CD4-positive, alpha-beta T cell (primary cell): Measurements from ENCODE around the gene SCN4A. TPM values are rescaled to one million over a fixed set of nuclear protein-coding genes. Genes with fewer than 3 reads are reported as not detected.
"Not testable (repeated sequence)": the region's sequence is repeated elsewhere in the genome, so short reads cannot be mapped to it uniquely, and the experiment has no call there.

Source experiments
- ATAC-seq: fragments of 200-7000 bp; cut with Tn5 transposase; one replicate; pipeline ENCODE4 v1.10.0; 2022; ENCODE audit warnings: mild to moderate bottlenecking; ENCODE audit not compliant: poor library complexity
- CTCF ChIA-PET: fragments of 350-600 bp; sonication (Branson Sonifier 250); formaldehyde crosslinking; loops from one replicate; lab custom pipeline; 2021; ENCODE audit warnings: antibody characterized with exemption, inconsistent platforms; lab: Charles Lee
- POLR2A ChIA-PET: fragments of 350-600 bp; sonication (Branson Sonifier 250); formaldehyde crosslinking; loops from one replicate; lab custom pipeline; 2021; ENCODE audit warnings: antibody characterized with exemption, inconsistent platforms; lab: Charles Lee
- DNase-seq, 14 experiments: peaks; one replicate each; pipeline ENCODE4 v3.0.0-alpha.2; 2013 to 2020; ENCODE audit warnings: mixed read lengths in 2 of 14
- H3K27ac ChIP-seq, 2 donors: one replicate each; pipeline versions ENCODE4 v1.5.1 to v1.7.0; 2013; ENCODE audit warnings: low read length in 2 of 2, low read depth in 1 of 2, mild to moderate bottlenecking in 1 of 2
- H3K27me3 ChIP-seq, 2 experiments: 1 replicate in 1 of 2; 2 replicates in 1 of 2; pipeline versions ENCODE4 v1.6.1 to v1.7.0; 2013; ENCODE audit warnings: low read length in 2 of 2, control low read depth in 1 of 2, mild to moderate bottlenecking in 1 of 2, moderate library complexity in 1 of 2; ENCODE audit not compliant: insufficient read depth in 2 of 2, control insufficient read depth in 1 of 2
- H3K36me3 ChIP-seq: one replicate; pipeline ENCODE4 v1.6.1; 2013; ENCODE audit warnings: low read length, control low read depth; ENCODE audit not compliant: insufficient read depth
- H3K4me1 ChIP-seq: one replicate; pipeline ENCODE4 v1.6.1; 2013; ENCODE audit warnings: low read length, control low read depth; ENCODE audit not compliant: insufficient read depth
- H3K4me3 ChIP-seq: one replicate; pipeline ENCODE4 v1.5.1; 2013; ENCODE audit warnings: mild to moderate bottlenecking, low read length, moderate library complexity
- H3K9me3 ChIP-seq, 2 experiments: 1 replicate in 1 of 2; 2 replicates in 1 of 2; pipeline versions ENCODE4 v1.6.1 to v1.7.0; 2013; ENCODE audit warnings: low read length in 2 of 2, mild to moderate bottlenecking in 2 of 2, control low read depth in 1 of 2, moderate library complexity in 1 of 2; ENCODE audit not compliant: control insufficient read depth in 1 of 2, insufficient read depth in 1 of 2
- H3K27ac Mint-ChIP-seq: one replicate; pipeline ENCODE4 v1.8.0; 2020; ENCODE audit warnings: mixed read lengths
- H3K27me3 Mint-ChIP-seq: one replicate; pipeline ENCODE4 v1.8.0; 2021; ENCODE audit warnings: mixed read lengths
- H3K36me3 Mint-ChIP-seq: one replicate; pipeline ENCODE4 v1.8.0; 2021; ENCODE audit warnings: low read depth, mixed read lengths
- H3K4me1 Mint-ChIP-seq: one replicate; pipeline ENCODE4 v1.8.0; 2021; ENCODE audit warnings: low read depth, mixed read lengths
- H3K4me3 Mint-ChIP-seq: one replicate; pipeline ENCODE4 v1.8.0; 2020; ENCODE audit warnings: mild to moderate bottlenecking, mixed read lengths
- H3K9me3 Mint-ChIP-seq: one replicate; pipeline ENCODE4 v1.8.0; 2020; ENCODE audit warnings: mixed read lengths
- intact Hi-C, 2 experiments: fragments of 100-400 bp; cut with DNase I in 1 of 2; cut with micrococcal nuclease in 1 of 2; formaldehyde crosslinking; loops; one replicate each; pipeline versions ENCODE4 v1.15.1 to v1.9.0; 2023 to 2025; cut with DNase I, micrococcal nuclease
- total RNA-seq, 174 experiments: library from RNA in 2 of 174; stranded (reverse) in 2 of 174; gene quantifications; one replicate each; pipeline ENCODE4 v1.2.3 and lab custom pipeline; 2021 to 2026
- TF ChIP-seq, protein P1 (sequence below): fragments of 200-600 bp; IDR thresholded peaks from one replicate; pipeline ENCODE4 v1.8.0; 2022; ENCODE audit warnings: antibody characterized with exemption, mild to moderate bottlenecking

The SCN4A gene
- total RNA-seq, 2 experiments from 2014 or later: 0.03 TPM; not detected in 1

DNA sequence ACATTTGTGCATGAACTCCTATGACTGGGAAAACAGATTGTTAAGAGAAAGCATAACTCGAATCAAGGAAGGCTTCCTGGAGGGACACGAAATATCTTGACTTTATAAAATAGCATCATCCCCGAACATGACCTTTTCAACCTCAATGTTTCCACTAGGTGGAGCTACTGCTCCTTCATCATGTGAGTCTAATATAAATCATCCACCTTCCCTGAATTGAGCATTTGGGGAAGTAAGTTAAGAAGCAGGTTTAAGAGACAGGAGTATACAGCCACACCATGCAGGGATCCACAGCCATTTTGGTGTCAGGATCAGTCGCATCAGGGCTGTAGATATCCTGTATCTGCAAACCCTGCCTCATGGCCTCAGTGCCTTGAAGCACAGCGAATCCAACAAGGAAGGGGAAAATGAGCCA lies 68.9 kb downstream of the SCN4A start:
- H3K27me3 Mint-ChIP-seq, H3K36me3 ChIP-seq, intact Hi-C loops, POLR2A ChIA-PET, H3K9me3 ChIP-seq, H3K4me3 Mint-ChIP-seq, H3K9me3 Mint-ChIP-seq, H3K4me3 ChIP-seq, H3K4me1 ChIP-seq, H3K4me1 Mint-ChIP-seq, H3K27ac ChIP-seq, H3K27ac Mint-ChIP-seq, H3K27me3 ChIP-seq, H3K36me3 Mint-ChIP-seq: not testable (repeated sequence)
- ATAC-seq (peak; percentile 80), DNase-seq (peak in 2 of 14 experiments; percentile 48 to 61)
- CTCF ChIA-PET: interaction anchor here (0.8 to 1.4 kb wide), 6 partner anchors 9 to 379 kb away, joined by 3 to 6 read pairs (median 4); no protein-coding TSS in a partner anchor
- TF ChIP-seq, protein P1, sequence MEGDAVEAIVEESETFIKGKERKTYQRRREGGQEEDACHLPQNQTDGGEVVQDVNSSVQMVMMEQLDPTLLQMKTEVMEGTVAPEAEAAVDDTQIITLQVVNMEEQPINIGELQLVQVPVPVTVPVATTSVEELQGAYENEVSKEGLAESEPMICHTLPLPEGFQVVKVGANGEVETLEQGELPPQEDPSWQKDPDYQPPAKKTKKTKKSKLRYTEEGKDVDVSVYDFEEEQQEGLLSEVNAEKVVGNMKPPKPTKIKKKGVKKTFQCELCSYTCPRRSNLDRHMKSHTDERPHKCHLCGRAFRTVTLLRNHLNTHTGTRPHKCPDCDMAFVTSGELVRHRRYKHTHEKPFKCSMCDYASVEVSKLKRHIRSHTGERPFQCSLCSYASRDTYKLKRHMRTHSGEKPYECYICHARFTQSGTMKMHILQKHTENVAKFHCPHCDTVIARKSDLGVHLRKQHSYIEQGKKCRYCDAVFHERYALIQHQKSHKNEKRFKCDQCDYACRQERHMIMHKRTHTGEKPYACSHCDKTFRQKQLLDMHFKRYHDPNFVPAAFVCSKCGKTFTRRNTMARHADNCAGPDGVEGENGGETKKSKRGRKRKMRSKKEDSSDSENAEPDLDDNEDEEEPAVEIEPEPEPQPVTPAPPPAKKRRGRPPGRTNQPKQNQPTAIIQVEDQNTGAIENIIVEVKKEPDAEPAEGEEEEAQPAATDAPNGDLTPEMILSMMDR: peak; percentile 64

DNA sequence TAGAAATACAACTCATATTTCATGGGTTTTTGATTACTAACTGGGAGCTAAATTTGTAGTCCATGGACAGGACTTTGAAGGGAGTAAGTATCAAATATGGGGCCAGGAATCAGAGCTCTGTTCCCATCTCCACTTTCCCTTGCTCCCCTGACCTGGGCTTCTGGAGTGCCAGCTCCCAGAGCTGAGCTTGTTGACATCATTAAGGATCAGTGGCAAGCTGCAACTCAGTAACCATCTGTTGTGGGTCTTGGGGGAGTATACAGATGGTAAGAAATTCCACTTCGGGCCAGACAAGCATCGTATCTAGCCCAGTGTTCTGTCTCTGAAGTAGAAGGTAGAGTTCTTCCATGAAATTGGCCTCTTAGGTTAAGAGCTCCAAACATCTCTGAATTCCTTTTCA lies 70.7 kb downstream of the SCN4A start:
- CTCF ChIA-PET: interaction anchor here (1.2 to 1.6 kb wide), 2 partner anchors 17 to 19 kb away, joined by 3 to 4 read pairs; no protein-coding TSS in a partner anchor
- H3K4me3 Mint-ChIP-seq, H3K27ac ChIP-seq, H3K9me3 ChIP-seq, intact Hi-C loops, H3K36me3 Mint-ChIP-seq, H3K36me3 ChIP-seq, DNase-seq, H3K4me1 ChIP-seq, H3K9me3 Mint-ChIP-seq, H3K27me3 Mint-ChIP-seq, H3K4me3 ChIP-seq, ATAC-seq, POLR2A ChIA-PET, H3K27me3 ChIP-seq, H3K4me1 Mint-ChIP-seq, H3K27ac Mint-ChIP-seq: not testable (repeated sequence)

DNA sequence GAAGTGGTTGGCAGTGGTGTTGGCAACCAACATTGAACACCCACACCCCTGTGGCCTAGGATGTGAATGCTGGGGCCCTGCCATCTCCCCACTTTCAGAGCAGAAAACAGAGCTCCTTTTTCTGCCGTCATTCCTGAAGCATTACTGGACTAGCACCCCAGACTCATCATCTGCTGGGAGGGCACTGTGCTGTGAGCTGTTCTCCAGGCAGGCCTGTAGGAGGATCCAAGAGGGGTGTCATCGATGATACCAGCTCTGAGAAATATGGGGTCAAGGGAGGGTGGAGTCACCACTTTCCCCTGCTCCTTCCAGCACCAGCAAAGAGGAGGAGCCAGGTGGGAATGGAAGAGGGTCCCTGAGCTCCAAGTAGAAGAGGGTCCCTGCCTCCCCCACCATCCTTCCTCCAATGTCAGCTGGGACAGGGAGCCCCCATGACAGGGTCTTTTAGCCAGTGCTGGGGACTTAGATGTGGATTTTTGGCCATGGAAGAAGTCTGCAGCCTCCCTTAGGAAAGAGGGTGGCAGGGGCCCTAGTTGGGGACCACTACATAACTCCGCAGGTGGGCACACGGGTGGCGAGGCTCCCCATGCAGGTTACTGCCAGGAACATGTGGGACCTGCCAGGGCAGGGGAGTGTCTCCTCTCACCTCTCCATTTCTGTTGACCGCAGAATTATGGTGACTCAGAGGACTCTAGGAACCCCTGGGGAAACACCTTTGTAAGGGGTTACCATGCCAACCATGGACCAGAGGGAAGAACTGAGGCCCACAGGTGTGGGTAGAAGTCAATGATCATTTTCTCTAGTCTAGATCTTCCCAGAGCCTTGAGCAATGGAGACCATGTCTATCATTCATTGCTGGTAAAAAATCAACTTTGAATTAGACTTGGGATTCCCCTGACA lies 73.6 kb downstream of the SCN4A start:
- H3K36me3 Mint-ChIP-seq, H3K9me3 Mint-ChIP-seq, intact Hi-C loops, H3K27me3 ChIP-seq, H3K36me3 ChIP-seq, POLR2A ChIA-PET, H3K4me1 Mint-ChIP-seq, H3K4me3 ChIP-seq, H3K27ac ChIP-seq, H3K4me1 ChIP-seq, H3K27me3 Mint-ChIP-seq, H3K4me3 Mint-ChIP-seq, H3K9me3 ChIP-seq, CTCF ChIA-PET, H3K27ac Mint-ChIP-seq: not testable (repeated sequence)
- DNase-seq (peak in 6 of 14 experiments; percentile 2 to 75 (median 24)), ATAC-seq (peak; percentile 43)

DNA sequence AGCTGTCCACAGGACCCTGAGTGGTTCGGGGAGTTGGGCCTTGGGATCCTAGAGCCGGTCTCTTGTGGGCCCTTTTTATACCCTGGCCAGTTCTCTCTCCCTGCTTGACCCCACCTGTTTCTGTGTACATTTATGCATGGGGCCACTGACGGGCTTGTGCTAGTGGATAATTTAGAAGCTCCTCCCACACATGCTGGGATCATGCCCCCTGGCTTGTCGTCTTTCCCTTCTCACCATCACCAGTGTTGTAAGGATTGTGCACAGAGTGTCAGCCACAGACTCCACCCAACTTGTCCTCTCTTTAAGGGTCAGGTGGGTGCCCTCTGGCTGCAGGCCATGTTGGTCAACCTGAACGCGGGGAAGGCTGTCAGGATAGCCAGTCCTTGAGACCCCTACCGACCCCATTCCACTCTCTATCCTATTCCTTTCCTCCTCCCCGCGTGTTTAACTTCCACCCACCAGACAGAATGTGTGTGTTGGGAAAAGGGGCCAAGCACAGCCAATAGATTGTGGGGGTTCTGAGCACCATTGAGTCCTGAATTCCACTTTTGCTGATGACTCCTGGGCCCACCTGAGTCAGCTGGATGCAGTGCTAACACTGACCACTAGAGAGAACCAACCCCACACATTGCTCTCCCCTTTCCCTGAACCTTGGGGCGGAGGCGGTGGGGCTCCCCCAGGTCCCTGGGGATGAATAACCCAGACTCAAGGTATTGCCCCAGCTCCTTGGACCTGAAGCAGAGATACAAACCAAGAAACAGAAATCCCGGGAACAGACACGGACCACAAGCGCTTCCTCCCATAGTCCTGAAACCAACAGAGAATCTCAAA lies 76.0 kb downstream of the SCN4A start, which contains the start of gene CSH1:
Gene CSH1 (minus strand): TSS at position 51 of the 831 bp plus-strand sequence. CDS start 63 bp downstream, outside the sequence.
- H3K9me3 Mint-ChIP-seq, H3K9me3 ChIP-seq, H3K27me3 ChIP-seq, CTCF ChIA-PET, H3K4me3 Mint-ChIP-seq, H3K27me3 Mint-ChIP-seq, H3K4me1 Mint-ChIP-seq, DNase-seq, H3K27ac ChIP-seq, H3K4me3 ChIP-seq, H3K27ac Mint-ChIP-seq, ATAC-seq, H3K36me3 ChIP-seq, POLR2A ChIA-PET, H3K4me1 ChIP-seq, intact Hi-C loops, H3K36me3 Mint-ChIP-seq: not testable (repeated sequence)

DNA sequence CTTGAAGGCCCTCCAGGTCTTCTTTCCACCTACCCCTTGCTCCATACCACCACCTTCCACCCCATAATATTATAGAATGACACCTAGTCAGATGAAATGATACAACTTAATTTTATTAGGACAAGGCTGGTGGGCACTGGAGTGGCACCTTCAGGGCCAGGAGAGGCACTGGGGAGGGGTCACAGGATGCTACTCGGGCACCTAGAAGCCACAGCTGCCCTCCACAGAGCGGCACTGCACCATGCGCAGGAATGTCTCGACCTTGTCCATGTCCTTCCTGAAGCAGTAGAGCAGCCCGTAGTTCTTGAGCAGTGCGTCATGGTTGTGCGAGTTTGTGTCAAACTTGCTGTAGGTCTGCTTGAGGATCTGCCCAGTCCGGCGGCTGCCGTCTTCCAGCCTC lies 77.9 kb downstream of the SCN4A start:
- ATAC-seq, POLR2A ChIA-PET, intact Hi-C loops, H3K27ac Mint-ChIP-seq, H3K36me3 ChIP-seq, H3K27me3 Mint-ChIP-seq, H3K27me3 ChIP-seq, CTCF ChIA-PET, H3K4me3 ChIP-seq, DNase-seq, H3K9me3 Mint-ChIP-seq, H3K4me1 Mint-ChIP-seq, H3K9me3 ChIP-seq, H3K36me3 Mint-ChIP-seq, H3K4me3 Mint-ChIP-seq, H3K4me1 ChIP-seq, H3K27ac ChIP-seq: not testable (repeated sequence)

DNA sequence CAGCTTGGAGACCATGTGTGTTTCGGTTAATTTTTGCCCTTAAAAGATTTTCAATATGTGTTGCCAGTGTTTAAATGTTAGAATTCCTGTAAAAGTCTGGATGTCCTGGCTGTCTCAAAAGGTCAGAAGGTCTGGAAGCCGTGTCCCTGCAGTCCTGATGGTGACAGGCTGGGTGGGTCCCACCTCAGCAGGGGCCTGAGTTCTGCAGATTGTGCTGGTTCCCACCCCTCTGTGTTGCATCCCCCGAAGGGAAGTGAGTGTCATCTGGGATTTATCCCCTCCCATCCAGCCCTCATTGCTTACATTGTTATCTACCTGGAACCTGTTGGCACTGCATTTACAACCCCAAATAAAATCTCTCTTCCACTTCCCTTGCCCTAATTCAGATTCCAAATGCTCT lies 78.7 kb downstream of the SCN4A start:
- CTCF ChIA-PET, intact Hi-C loops, H3K27ac Mint-ChIP-seq, DNase-seq, H3K27me3 Mint-ChIP-seq, H3K9me3 ChIP-seq, H3K27ac ChIP-seq, H3K4me3 ChIP-seq, H3K36me3 Mint-ChIP-seq, H3K36me3 ChIP-seq, POLR2A ChIA-PET, ATAC-seq, H3K4me3 Mint-ChIP-seq, H3K4me1 ChIP-seq, H3K27me3 ChIP-seq, H3K4me1 Mint-ChIP-seq, H3K9me3 Mint-ChIP-seq: not testable (repeated sequence)
